Measurements from ENCODE around the gene RAI1. TPM values are rescaled to one million over a fixed set of nuclear protein-coding genes. Genes with fewer than 3 reads are reported as not detected.

The RAI1 gene
- total and polyA plus RNA-seq, 10 of the 15 experiments (the other 5 are each of a cell fraction or from before 2014, with no cell fraction given), result 0.66 to 37.7 (median 6.0) TPM

- Histone ChIP-seq H3K36me3 (ENCODE audit: control insufficient read depth in 2 of 2, insufficient read depth in 2 of 2, low read length in 1 of 2) (peaks cover 0 to 10% of the 10 kb centered on the region in 2 experiments; a peak in 2 of 4 replicates), H4K20me1 (ENCODE audit: control insufficient read depth, insufficient read depth) (no peaks in the 10 kb centered on the region; the same call in 1 of the 2 replicates), H3K4me1 (ENCODE audit: control insufficient read depth, insufficient read depth, low read length) (peaks cover 20% of the 10 kb centered on the region), H2AFZ (ENCODE audit: control insufficient read depth, low read depth, low read length) (no peak overlapping the region), H3K9me3 (replicated peaks; ENCODE audit: control insufficient read depth, insufficient read depth, low read length) (no peaks in the 10 kb centered on the region), H3K9ac (ENCODE audit: control insufficient read depth, insufficient read depth, low read length) (no peak overlapping the region), H3K27ac (ENCODE audit: control insufficient read depth, insufficient read depth) (no peak overlapping the region), H3K79me2 (ENCODE audit: control insufficient read depth, insufficient read depth, low read length) (no peaks in the 10 kb centered on the region; the same call in none of the 2 replicates), H3K27me3 (replicated peaks in 1 of 2; ENCODE audit: control insufficient read depth in 2 of 2, insufficient read depth in 2 of 2, low read length in 1 of 2) (no peaks in the 10 kb centered on the region), H3K4me3 (no peak overlapping the region), H3K4me2 (ENCODE audit: control insufficient read depth, insufficient read depth) (no peak overlapping the region)
- 95% methylated on average over 19 of the region's 25 CpGs for WGBS (ENCODE audit: insufficient coverage, insufficient replicate concordance, low lambda C conversion rate, missing lambda C conversion rate)
- DNase-seq (ENCODE audit: low read depth, low spot score) (no peak), FAIRE-seq (no peak), ATAC-seq (no peak)
- BruUV-seq (replicated peaks), result no TSS peak
- CTCF ChIA-PET, result no interaction called here
- intact Hi-C loops (cut with micrococcal nuclease; ENCODE audit: unreplicated experiment) (no loop called here), in situ Hi-C loops (cut with MboI) (no loop called here)
- no peak for TF ChIP-seq ZBTB11 (CRISPR knock-in tag; IDR thresholded peaks at IDR 0.05)
- TF ChIP-seq RAD51 (IDR thresholded peaks at IDR 0.05), result no peak
- TF ChIP-seq CREB1 (IDR thresholded peaks at IDR 0.05; ENCODE audit: low read depth), result no peak
- TF ChIP-seq, protein P1, sequence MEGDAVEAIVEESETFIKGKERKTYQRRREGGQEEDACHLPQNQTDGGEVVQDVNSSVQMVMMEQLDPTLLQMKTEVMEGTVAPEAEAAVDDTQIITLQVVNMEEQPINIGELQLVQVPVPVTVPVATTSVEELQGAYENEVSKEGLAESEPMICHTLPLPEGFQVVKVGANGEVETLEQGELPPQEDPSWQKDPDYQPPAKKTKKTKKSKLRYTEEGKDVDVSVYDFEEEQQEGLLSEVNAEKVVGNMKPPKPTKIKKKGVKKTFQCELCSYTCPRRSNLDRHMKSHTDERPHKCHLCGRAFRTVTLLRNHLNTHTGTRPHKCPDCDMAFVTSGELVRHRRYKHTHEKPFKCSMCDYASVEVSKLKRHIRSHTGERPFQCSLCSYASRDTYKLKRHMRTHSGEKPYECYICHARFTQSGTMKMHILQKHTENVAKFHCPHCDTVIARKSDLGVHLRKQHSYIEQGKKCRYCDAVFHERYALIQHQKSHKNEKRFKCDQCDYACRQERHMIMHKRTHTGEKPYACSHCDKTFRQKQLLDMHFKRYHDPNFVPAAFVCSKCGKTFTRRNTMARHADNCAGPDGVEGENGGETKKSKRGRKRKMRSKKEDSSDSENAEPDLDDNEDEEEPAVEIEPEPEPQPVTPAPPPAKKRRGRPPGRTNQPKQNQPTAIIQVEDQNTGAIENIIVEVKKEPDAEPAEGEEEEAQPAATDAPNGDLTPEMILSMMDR (IDR thresholded peaks at IDR 0.05 in 2 of 3, conservative IDR thresholded peaks at IDR 0.05 in 1 of 3; ENCODE audit: control insufficient read depth in 2 of 3, extremely low read depth in 1 of 3, insufficient read depth in 1 of 3, low read depth in 3 of 3, low read length in 3 of 3), result no peak
- no peak for TF ChIP-seq SMARCA5 (IDR thresholded peaks at IDR 0.05)
- RAD21 ChIA-PET (ENCODE audit: unreplicated experiment), result no interaction called here
- POLR2A ChIA-PET, result no interaction called here
- SMC1A ChIA-PET (ENCODE audit: uncharacterized antibody, unreplicated experiment), result no interaction called here
These were observed 88.8 kb downstream of the RAI1 start for GRCh38 chr17:17769869-17770631.
